GM21423 (cell line): Measurements from ENCODE around the gene DSC3.

Experiments
- ATAC-seq: cut with Tn5 transposase; IDR thresholded peaks from one replicate; pipeline ENCODE4 v1.9.1; 2021; ENCODE audit warnings: mild to moderate bottlenecking, moderate library complexity; ENCODE audit not compliant: unreplicated experiment

Gene DSC3

GRCh38 chr18:31042406-31043181 is at the start of gene DSC3:
TSS of gene DSC3 (minus strand) at chr18:31042742. CDS start at chr18:31042660, 82 bp downstream.
- no peak for ATAC-seq

- ATAC-seq = no peak
These were observed 48.8 kb upstream of the DSC3 start for GRCh38 chr18:31091350-31091749.

- ATAC-seq = no peak
These were observed 46.0 kb upstream of the DSC3 start for GRCh38 chr18:31088532-31088931.

- ATAC-seq = no peak
These were observed 37.4 kb upstream of the DSC3 start for GRCh38 chr18:31079973-31080372.

- no peak for ATAC-seq
These were observed 35.3 kb upstream of the DSC3 start for GRCh38 chr18:31077878-31078277.

GRCh38 chr18:31072175-31072574 is 29.6 kb upstream of the DSC3 start:
- no peak for ATAC-seq

GRCh38 chr18:31070206-31070605 is 27.7 kb upstream of the DSC3 start:
- no peak for ATAC-seq

- ATAC-seq = no peak
These were observed 23.7 kb upstream of the DSC3 start for GRCh38 chr18:31066266-31066665.

- ATAC-seq = no peak
These were observed 22.7 kb upstream of the DSC3 start for GRCh38 chr18:31065036-31065773.

GRCh38 chr18:31064130-31064529 is 21.6 kb upstream of the DSC3 start:
- ATAC-seq = no peak

- peak; percentile 58 for ATAC-seq
These were observed 19.4 kb upstream of the DSC3 start for GRCh38 chr18:31061945-31062344.

GRCh38 chr18:31058897-31059296 is 16.4 kb upstream of the DSC3 start:
- no peak for ATAC-seq

- ATAC-seq = no peak
These were observed 15.4 kb upstream of the DSC3 start for GRCh38 chr18:31057917-31058316.

- no peak for ATAC-seq
These were observed 14.5 kb upstream of the DSC3 start for GRCh38 chr18:31057051-31057450.

GRCh38 chr18:31056296-31056695 is 13.8 kb upstream of the DSC3 start:
- no peak for ATAC-seq

- no peak for ATAC-seq
These were observed 8.1 kb upstream of the DSC3 start for GRCh38 chr18:31050635-31051034.

GRCh38 chr18:31049189-31049588 is 6.6 kb upstream of the DSC3 start:
- ATAC-seq = no peak

- no peak for ATAC-seq
These were observed 5.7 kb upstream of the DSC3 start for GRCh38 chr18:31048216-31048615.

- no peak for ATAC-seq
These were observed 4.4 kb upstream of the DSC3 start for GRCh38 chr18:31046916-31047315.

- ATAC-seq = no peak
These were observed 3.1 kb upstream of the DSC3 start for GRCh38 chr18:31045599-31045998.

- no peak for ATAC-seq
These were observed 2.4 kb upstream of the DSC3 start for GRCh38 chr18:31044926-31045325.

- ATAC-seq = no peak
These were observed 1.2 kb upstream of the DSC3 start for GRCh38 chr18:31043709-31044108.
